Neural crest cell (in vitro differentiated cells): ENCODE measurements around the gene GMPS. TPM values are rescaled to one million over a fixed set of nuclear protein-coding genes. Genes with fewer than 3 reads are reported as not detected.

Experiments
- DNase-seq: peaks from one replicate; pipeline ENCODE4 v3.0.0; 2021; ENCODE audit warnings: low read depth, mixed read lengths, low spot score
- H3K27ac Mint-ChIP-seq: one replicate; pipeline ENCODE4 v1.8.0; 2021; ENCODE audit warnings: mild to moderate bottlenecking, mixed read lengths; ENCODE audit not compliant: unreplicated experiment
- H3K27me3 Mint-ChIP-seq: 2 replicates; pipeline ENCODE4 v1.8.0; 2021; ENCODE audit warnings: low read depth, mild to moderate bottlenecking, mixed read lengths
- H3K36me3 Mint-ChIP-seq: 2 replicates; pipeline ENCODE4 v1.8.0; 2021; ENCODE audit warnings: low read depth, mild to moderate bottlenecking, mixed read lengths
- H3K4me1 Mint-ChIP-seq: 2 replicates; pipeline ENCODE4 v1.8.0; 2021; ENCODE audit warnings: mixed read lengths
- H3K4me3 Mint-ChIP-seq: one replicate; pipeline ENCODE4 v1.8.0; 2021; ENCODE audit warnings: mild to moderate bottlenecking, mixed read lengths
- H3K9me3 Mint-ChIP-seq: 2 replicates; pipeline ENCODE4 v1.8.0; 2021; ENCODE audit warnings: mixed read lengths
- total RNA-seq: library from RNA; stranded (reverse); gene quantifications from 2 replicates; pipeline ENCODE4 v1.2.1, GENCODE V29; 2021
- TF ChIP-seq, protein P1 (sequence below): fragments of 200-600 bp; sonication (generic); conservative IDR thresholded peaks from 2 replicates; pipeline ENCODE4 v1.5.0; 2021; ENCODE audit warnings: antibody characterized with exemption, mild to moderate bottlenecking

The GMPS gene
- total RNA-seq, 1 donor from 2014 or later: 129 TPM

DNA sequence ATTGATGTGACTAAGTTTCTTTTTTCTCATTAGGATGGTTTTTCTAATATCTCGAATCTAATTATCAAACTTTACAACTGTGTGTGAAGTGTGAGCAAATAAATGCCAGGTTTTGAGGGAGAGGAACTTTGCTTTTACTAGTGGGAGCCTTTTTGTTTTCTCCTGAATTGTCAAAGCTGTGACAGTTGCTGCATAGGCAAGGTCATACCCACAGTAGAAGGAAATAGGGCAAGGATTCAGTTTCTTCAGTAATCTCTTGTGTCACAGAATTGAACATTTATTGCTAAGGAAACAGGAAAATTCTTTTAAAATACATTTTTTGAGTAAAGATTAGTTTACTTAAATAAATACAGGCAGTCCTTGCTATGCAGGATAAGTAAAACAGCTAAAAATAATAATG lies 19.5 kb downstream of the GMPS start:
- H3K4me1 Mint-ChIP-seq: peaks cover 27% of the 10 kb centered on the region
- TF ChIP-seq, protein P1, sequence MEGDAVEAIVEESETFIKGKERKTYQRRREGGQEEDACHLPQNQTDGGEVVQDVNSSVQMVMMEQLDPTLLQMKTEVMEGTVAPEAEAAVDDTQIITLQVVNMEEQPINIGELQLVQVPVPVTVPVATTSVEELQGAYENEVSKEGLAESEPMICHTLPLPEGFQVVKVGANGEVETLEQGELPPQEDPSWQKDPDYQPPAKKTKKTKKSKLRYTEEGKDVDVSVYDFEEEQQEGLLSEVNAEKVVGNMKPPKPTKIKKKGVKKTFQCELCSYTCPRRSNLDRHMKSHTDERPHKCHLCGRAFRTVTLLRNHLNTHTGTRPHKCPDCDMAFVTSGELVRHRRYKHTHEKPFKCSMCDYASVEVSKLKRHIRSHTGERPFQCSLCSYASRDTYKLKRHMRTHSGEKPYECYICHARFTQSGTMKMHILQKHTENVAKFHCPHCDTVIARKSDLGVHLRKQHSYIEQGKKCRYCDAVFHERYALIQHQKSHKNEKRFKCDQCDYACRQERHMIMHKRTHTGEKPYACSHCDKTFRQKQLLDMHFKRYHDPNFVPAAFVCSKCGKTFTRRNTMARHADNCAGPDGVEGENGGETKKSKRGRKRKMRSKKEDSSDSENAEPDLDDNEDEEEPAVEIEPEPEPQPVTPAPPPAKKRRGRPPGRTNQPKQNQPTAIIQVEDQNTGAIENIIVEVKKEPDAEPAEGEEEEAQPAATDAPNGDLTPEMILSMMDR: no peak
- no peak overlapping the region for H3K4me3 Mint-ChIP-seq
- H3K9me3 Mint-ChIP-seq: no peaks in the 10 kb centered on the region
- peaks cover 3% of the 10 kb centered on the region for H3K36me3 Mint-ChIP-seq
- peak overlapping the region; percentile 88 for H3K27ac Mint-ChIP-seq
- DNase-seq: no peak
- H3K27me3 Mint-ChIP-seq: no peaks in the 10 kb centered on the region

DNA sequence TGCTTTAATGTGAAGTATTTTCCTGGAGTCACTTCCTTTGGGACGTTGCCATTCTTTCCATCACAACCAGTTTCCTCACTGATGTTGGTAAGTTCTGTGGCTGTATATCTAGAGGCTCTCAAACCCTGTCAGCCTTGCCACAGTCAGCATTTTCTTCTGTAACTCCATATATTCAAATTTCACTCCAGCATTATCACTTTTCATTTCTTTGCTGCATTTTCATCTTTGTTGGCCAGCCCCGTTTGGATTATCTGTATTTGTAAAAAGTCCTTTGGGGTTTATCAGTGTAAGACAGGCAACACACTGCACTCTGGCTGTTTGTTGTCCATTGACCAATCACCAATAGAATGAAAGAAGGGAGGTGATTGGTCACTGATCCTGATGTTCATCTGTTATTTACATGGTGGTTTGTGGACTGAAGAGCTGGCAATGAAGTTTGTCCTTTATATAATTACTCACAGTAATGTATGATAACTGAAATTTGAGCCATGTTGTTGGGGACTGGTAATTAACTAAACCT lies 20.3 kb downstream of the GMPS start:
- H3K9me3 Mint-ChIP-seq: no peaks in the 10 kb centered on the region
- no peak overlapping the region for H3K4me3 Mint-ChIP-seq
- H3K36me3 Mint-ChIP-seq: peaks cover 7% of the 10 kb centered on the region
- TF ChIP-seq, protein P1: no peak
- H3K27ac Mint-ChIP-seq: no peak overlapping the region
- no peaks in the 10 kb centered on the region for H3K27me3 Mint-ChIP-seq
- H3K4me1 Mint-ChIP-seq: peaks cover 27% of the 10 kb centered on the region
- DNase-seq: no peak

DNA sequence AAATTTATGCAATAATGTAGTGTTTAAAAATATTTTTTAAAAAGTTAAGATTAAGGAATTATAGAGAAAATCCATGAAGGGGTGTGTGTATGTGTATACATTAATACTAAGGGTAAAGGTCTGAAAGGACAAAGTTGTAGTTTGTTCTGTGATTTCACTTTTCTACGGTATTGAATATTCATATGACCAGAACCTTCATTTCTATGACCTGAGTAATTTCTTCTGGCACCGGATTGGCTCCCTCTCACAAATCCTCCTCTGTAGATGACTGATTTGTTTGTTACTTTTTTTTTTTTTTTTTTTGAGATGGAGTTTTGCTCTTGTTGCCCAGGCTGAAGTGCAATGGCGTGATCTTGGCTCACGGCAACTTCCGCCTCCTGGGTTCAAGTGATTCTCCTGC lies 20.9 kb downstream of the GMPS start:
- peaks cover 7% of the 10 kb centered on the region for H3K36me3 Mint-ChIP-seq
- TF ChIP-seq, protein P1: no peak
- no peaks in the 10 kb centered on the region for H3K27me3 Mint-ChIP-seq
- no peaks in the 10 kb centered on the region for H3K9me3 Mint-ChIP-seq
- no peak overlapping the region for H3K27ac Mint-ChIP-seq
- no peak for DNase-seq
- H3K4me1 Mint-ChIP-seq: peaks cover 27% of the 10 kb centered on the region
- H3K4me3 Mint-ChIP-seq: no peak overlapping the region

DNA sequence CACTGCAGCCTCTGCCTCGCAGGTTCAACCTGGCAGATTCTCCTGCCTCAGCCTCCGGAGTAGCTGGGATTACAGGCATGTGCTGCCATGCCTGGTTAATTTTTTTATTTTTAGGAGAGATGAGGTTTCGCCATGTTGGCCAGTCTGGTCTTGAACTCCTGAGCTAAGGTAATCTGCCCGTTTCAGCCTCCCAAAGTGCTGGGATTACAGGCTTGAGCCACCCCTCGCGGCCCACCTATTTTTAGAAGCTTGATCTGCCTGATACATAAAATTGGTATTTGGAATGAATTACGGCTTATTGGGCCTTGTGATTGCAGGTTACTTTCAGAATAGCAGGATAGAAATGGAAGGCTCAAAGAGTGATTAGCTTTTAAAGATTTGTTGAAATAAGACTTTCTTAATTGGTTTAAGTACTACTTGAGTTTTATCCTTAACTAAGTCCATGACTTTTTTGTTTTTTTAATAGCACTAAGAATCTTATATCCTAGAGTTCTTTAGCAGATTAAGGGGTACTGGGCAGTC lies 25.0 kb downstream of the GMPS start:
- Mint-ChIP-seq H3K4me3 (no peak overlapping the region), H3K36me3 (peaks cover 15% of the 10 kb centered on the region), H3K27ac (no peak overlapping the region), H3K9me3 (no peaks in the 10 kb centered on the region), H3K27me3 (no peaks in the 10 kb centered on the region), H3K4me1 (peaks cover 3% of the 10 kb centered on the region)
- TF ChIP-seq, protein P1: no peak
- DNase-seq: no peak

DNA sequence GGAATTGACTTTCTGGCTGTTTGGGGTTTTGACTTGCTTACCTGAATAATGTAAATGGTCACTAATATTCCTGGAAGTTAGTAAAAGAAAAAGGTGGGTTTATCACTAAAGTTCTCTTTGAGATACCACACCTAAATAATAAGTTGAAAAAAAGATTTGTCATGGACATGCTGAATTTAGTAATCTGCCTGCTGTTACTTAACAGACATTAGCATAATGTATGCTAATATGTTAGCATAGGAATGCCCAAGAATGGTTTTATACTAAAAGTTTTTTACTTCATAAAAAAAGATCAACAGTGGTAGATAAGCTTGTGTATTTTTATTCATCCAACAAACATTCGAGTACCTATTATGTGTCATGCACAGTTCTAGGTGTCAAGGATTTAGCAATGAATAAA lies 36.5 kb downstream of the GMPS start:
- Mint-ChIP-seq H3K4me3 (no peak overlapping the region), H3K36me3 (peaks cover 23% of the 10 kb centered on the region), H3K27ac (no peak overlapping the region), H3K27me3 (no peaks in the 10 kb centered on the region), H3K4me1 (no peaks in the 10 kb centered on the region), H3K9me3 (no peaks in the 10 kb centered on the region)
- TF ChIP-seq, protein P1: no peak
- no peak for DNase-seq
